Thoracic aorta (tissue), 2 donors: ENCODE measurements around the gene AEN. TPM values are rescaled to one million over a fixed set of nuclear protein-coding genes. Genes with fewer than 3 reads are reported as not detected.
A peak's percentile ranks its signal among the peaks of the same experiment; 100 is the strongest.

Experiments
- ATAC-seq: fragments of 150-250 bp; one replicate; pipeline ENCODE4 v1.8.0; 2017; ENCODE audit warnings: low read depth; ENCODE audit not compliant: insufficient number of reproducible peaks, low FRiP score
- DNase-seq: peaks from one replicate; pipeline ENCODE4 v3.0.0-alpha.2; 2020; ENCODE audit warnings: low spot score
- H3K27ac ChIP-seq, 2 donors: fragments of 200-600 bp; sonication (generic); 1 replicate in 1 of 2; 2 replicates in 1 of 2; pipeline ENCODE4 v1.5.1; 2016; ENCODE audit warnings: mild to moderate bottlenecking in 2 of 2, moderate library complexity in 2 of 2
- H3K27me3 ChIP-seq: fragments of 200-600 bp; sonication (generic); replicated peaks from 2 replicates; pipeline ENCODE4 v1.6.0; 2016; ENCODE audit warnings: mild to moderate bottlenecking; ENCODE audit not compliant: insufficient read depth
- H3K36me3 ChIP-seq: fragments of 200-600 bp; sonication (generic); one replicate; pipeline ENCODE4 v1.5.1; 2016
- H3K4me1 ChIP-seq, 2 donors: fragments of 200-600 bp; sonication (generic); 1 replicate in 1 of 2; 2 replicates in 1 of 2; pipeline versions ENCODE4 v1.5.1 to v1.6.0; 2016; ENCODE audit warnings: low read depth in 2 of 2, mild to moderate bottlenecking in 1 of 2; ENCODE audit not compliant: control insufficient read depth in 1 of 2
- H3K4me3 ChIP-seq: fragments of 200-600 bp; sonication (generic); 2 replicates; pipeline ENCODE4 v1.5.1; 2016; ENCODE audit warnings: mild to moderate bottlenecking
- H3K9me3 ChIP-seq: fragments of 200-600 bp; sonication (generic); 2 replicates; pipeline ENCODE4 v1.5.1; 2016
- CTCF ChIP-seq: fragments of 200-600 bp; sonication (generic); IDR thresholded peaks from one replicate; pipeline ENCODE4 v1.5.1; 2019; ENCODE audit warnings: antibody characterized with exemption
- total RNA-seq, 2 donors: library from RNA; depleted of rRNA; stranded (reverse); fragments of >200 nt; gene quantifications; one replicate each; pipeline versions ENCODE4 v1.1.0 to v1.2.3, GENCODE V29; 2016

Gene AEN
- total RNA-seq, 2 donors from 2014 or later, result 36.0 to 36.3 TPM

GRCh38 chr15:88658972-88659931 lies 38.1 kb downstream of the AEN start:
- no peak for TF ChIP-seq CTCF
- Histone ChIP-seq H3K9me3 (no peaks in the 10 kb centered on the region), H3K27ac (peak overlapping the region in 1 of 2 donors; percentile 54), H3K36me3 (no peaks in the 10 kb centered on the region), H3K4me1 (peaks cover 19 to 39% of the 10 kb centered on the region in 2 donors), H3K27me3 (no peaks in the 10 kb centered on the region), H3K4me3 (no peak overlapping the region)
- DNase-seq (no peak), ATAC-seq (no peak)

GRCh38 chr15:88661041-88661700 lies 40.0 kb downstream of the AEN start:
- H3K4me1 ChIP-seq, result peaks cover 19 to 39% of the 10 kb centered on the region in 2 donors
- DNase-seq, result no peak
- TF ChIP-seq CTCF, result no peak

GRCh38 chr15:88661761-88662556 lies 40.8 kb downstream of the AEN start:
- ATAC-seq (no peak), DNase-seq (no peak)
- Histone ChIP-seq H3K4me1 (peaks cover 19 to 39% of the 10 kb centered on the region in 2 donors), H3K36me3 (no peaks in the 10 kb centered on the region), H3K27ac (no peak overlapping the region), H3K9me3 (no peaks in the 10 kb centered on the region), H3K27me3 (no peaks in the 10 kb centered on the region), H3K4me3 (no peak overlapping the region)
- no peak for TF ChIP-seq CTCF

More at GRCh38 chr15:88661041-88661700, 40.0 kb downstream of the AEN start:
- Histone ChIP-seq H3K9me3 (no peaks in the 10 kb centered on the region), H3K27ac (no peak overlapping the region), H3K27me3 (no peaks in the 10 kb centered on the region), H3K36me3 (no peaks in the 10 kb centered on the region), H3K4me3 (no peak overlapping the region)
- no peak for ATAC-seq

GRCh38 chr15:88663141-88663621 lies 42.0 kb downstream of the AEN start:
- ATAC-seq, result no peak
- no peak for DNase-seq
- Histone ChIP-seq H3K9me3 (no peaks in the 10 kb centered on the region), H3K27me3 (no peaks in the 10 kb centered on the region), H3K27ac (peak overlapping the region in 1 of 2 donors; percentile 36), H3K4me3 (no peak overlapping the region), H3K36me3 (no peaks in the 10 kb centered on the region), H3K4me1 (peaks cover 19 to 35% of the 10 kb centered on the region in 2 donors)
- TF ChIP-seq CTCF, result no peak
